ENCODE results near the gene DMTF1.
A peak's percentile ranks its signal among the peaks of the same experiment; 100 is the strongest.
"Not testable (repeated sequence)": the region's sequence is repeated elsewhere in the genome, so short reads cannot be mapped to it uniquely, and the experiment has no call there.

DMTF1 gene

GRCh38 chr7:87199700-87200450 lies 47.6 kb downstream of the DMTF1 start:
- no peak for DNase-seq (ENCODE audit: low read depth)

DNA sequence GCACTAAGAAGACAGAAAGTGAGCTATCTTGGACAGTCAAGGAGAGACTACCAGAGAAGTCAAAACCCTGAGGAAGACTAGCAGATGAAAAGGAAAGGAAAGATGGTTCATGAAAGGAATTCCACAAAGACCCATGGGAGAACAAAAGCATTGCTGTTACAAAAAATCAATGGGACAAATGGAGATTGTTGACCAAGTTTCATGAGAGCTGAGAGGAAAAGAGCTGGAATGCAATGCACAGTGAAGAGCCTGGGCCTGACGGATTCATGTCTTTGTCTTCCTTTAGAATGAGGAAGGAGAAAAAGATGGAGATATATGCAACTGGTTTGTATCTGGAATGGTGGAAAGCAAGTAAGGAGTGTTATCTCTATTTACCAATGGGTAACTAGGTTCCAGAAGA lies 50.0 kb downstream of the DMTF1 start:
- no peak for DNase-seq (ENCODE audit: low read depth)

- no peak for DNase-seq (ENCODE audit: low read depth)
Measured at GRCh38 chr7:87202705-87203104, 50.5 kb downstream of the DMTF1 start.

- DNase-seq (ENCODE audit: low read depth), result not testable (repeated sequence)
Measured at GRCh38 chr7:87203929-87204328, 51.7 kb downstream of the DMTF1 start.

DNA sequence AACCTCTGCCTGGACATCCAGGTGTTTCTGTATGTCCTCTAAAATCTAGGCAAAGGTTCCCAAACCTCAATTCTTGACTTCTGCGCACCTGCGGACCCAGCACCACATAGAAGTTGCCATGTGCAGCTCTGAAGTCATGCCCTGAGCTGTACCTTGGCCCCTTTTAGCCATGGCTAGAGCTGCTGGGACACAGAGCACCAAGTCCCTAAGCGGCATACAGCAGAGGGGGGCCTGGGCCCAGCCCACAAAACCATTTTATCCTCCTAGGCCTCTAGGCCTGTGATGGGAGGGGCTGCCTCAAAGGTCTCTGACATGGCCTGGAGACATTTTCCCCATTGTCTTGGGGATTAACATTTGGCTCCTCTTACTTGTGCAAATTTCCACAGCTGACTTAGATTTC lies 52.7 kb downstream of the DMTF1 start:
- no peak for DNase-seq (ENCODE audit: low read depth)

- not testable (repeated sequence) for DNase-seq (ENCODE audit: low read depth)
Measured at GRCh38 chr7:87205701-87206100, 53.4 kb downstream of the DMTF1 start.

DNA sequence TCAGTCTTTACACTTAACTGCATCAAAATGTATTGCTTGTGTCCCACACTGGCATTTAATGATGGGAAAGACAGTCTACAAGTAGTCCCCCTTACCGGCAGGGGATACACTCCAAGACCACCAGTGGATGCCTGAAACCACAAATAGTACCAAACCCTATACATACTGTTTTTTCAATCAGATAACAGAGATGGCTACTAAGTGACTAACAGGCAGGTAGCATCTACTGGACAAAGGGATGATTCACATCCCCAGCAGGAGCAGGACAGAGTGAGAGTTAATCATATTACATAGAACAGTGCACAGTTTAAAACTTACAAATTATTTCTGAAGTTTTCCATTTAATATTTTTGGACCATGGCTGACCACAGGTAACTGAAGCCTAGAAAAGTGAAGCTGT lies 54.1 kb downstream of the DMTF1 start:
- DNase-seq (ENCODE audit: low read depth), result no peak

GRCh38 chr7:87209295-87209924 lies 57.2 kb downstream of the DMTF1 start:
- DNase-seq (ENCODE audit: low read depth), result no peak

DNA sequence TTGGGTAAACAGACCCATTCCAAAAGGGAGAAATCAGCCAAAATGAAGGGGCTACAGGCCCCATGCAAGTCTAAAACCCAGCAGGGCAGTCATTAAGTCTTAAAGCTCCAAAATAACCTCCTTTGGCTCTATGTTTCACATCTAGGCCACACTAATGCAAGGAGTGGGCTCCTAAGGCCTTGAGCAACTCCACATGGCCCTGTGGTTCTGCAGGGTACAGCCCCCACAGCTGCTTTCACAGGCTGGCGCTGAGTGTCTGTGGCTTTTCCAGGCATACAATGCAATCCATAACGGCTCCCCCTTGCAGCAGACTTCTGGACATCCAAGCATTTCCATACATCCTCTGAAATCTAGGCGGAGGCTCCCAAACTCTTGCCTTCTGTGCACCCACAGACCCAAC lies 58.3 kb downstream of the DMTF1 start:
- DNase-seq (ENCODE audit: low read depth), result no peak

DNA sequence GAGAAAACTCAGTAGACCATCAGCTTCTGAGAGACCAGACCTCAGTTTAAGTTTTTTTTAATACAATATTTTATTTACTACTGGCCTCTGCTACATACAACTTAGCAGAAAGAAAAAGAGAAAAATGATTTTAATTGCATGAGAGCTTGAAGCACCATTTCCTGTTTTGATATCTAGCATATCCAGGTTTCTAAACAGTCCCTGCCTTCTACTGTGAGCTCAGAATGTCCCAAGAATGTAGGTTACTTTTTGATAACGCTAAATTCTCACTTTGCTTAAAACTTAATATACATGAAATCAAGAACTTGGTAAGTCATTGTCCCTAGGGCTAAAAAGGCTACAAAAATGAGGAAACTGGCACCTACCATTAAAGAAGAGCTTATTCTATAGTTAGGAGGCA lies 60.2 kb downstream of the DMTF1 start:
- no peak for DNase-seq (ENCODE audit: low read depth)

GRCh38 chr7:87213252-87213651 lies 61.0 kb downstream of the DMTF1 start:
- DNase-seq (ENCODE audit: low read depth), result no peak

DNA sequence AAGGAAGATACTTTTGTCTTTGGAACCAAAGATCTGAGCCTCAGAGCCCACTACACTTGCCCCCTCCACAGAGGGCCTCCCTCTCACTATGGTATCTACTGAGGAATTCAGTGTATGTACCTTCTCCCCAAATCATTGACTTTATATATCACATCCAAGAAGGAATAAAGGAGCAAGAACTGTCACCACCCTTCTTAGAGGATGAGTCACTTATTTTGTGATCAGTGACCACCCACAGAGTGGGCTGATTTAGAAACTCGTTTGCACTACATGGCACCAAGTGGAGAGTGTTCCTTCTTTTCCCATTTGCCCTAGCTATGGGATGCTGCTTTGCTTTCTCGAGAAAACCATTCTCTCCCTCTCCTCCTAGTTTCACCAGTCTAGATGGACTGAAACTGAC lies 61.6 kb downstream of the DMTF1 start:
- no peak for DNase-seq (ENCODE audit: low read depth)

- no peak for DNase-seq (ENCODE audit: low read depth)
Measured at GRCh38 chr7:87215046-87215445, 62.8 kb downstream of the DMTF1 start.

DNA sequence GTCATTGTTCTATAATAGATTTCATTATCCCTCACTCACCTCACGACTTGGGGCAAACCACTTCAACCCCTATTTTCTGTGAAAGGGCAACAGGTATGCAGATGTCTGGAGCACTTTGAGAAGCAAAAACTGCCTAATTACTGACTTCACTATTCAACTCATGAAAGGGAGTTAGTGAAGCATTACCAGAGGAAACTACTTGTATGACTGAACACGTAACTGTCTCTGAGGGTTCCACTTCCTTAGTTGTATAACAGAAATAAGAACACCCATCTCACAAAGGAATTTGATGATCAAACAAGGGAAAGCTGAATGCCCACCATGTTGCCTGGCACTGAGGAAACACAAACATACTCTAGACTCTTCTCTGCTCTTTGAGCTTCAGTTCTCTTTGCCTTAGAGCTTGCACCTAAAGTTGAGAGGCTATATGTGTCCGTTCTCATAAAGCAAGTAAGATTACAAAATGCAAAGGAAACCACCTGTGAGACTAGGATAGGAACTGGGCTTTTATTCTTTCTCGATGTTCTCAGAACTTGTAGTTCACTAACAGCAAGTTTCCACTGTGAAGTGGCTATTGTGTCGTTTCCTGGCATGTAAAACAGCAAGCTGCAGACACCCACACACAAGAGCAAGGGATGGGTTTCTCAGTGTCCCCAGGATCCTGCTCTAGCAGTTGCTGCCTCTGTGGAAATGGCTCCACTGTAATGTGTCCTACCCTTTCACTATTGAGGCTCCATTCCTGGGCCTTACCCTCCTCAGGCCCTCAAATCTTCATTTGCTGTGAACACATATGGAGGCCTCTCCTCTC lies 64.7 kb downstream of the DMTF1 start:
- no peak for DNase-seq (ENCODE audit: low read depth)

GRCh38 chr7:87217983-87218653 lies 65.9 kb downstream of the DMTF1 start:
- no peak for DNase-seq (ENCODE audit: low read depth)

- no peak for DNase-seq (ENCODE audit: low read depth)
Measured at GRCh38 chr7:87218796-87219544, 66.7 kb downstream of the DMTF1 start.

- no peak for DNase-seq (ENCODE audit: low read depth)
Measured at GRCh38 chr7:87219545-87220025, 67.3 kb downstream of the DMTF1 start, which contains the start of gene TMEM243. TSS of gene TMEM243 (minus strand) at chr7:87219732. CDS start at chr7:87219503, 229 bp downstream.

DNA sequence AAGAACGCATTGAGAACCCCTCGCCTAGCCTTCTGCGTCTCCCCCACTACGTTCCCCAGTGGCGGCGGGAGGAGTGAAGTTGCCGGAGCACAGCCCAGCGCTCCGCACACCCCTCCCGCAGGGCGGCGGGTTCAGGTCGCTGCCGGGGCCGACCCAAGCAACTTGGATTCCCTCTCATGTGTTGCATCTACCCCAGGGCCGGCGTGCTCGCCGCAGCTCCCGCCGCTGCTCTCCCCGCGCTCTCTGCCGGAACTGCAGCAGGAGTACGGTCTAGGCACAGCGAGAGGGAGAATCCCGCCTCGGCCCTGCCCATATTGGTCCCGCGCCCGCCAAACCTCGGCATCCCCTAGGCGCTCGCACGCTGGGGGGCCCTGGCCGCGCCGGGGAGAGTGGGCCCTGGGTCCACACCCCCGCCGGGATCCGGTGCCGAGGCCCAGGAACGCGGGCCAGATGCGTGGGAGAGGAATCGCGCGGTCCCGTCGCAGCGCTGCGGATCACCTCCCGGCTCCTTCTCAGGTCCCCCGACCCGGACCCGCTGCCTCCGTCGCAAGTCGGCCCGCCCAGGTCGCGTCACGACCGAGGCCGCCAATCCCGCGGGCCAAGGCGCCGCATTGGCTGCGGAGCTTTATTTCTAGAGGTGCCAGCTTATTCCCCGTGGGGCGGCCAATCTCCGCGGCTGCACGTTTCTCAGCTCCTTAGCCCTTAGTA lies 67.9 kb downstream of the DMTF1 start:
- peak; percentile 43 for DNase-seq (ENCODE audit: low read depth)

GRCh38 chr7:87220734-87221215 lies 68.5 kb downstream of the DMTF1 start:
- no peak for DNase-seq (ENCODE audit: low read depth)

- DNase-seq (ENCODE audit: low read depth), result no peak
Measured at GRCh38 chr7:87223666-87224065, 71.4 kb downstream of the DMTF1 start.

DNA sequence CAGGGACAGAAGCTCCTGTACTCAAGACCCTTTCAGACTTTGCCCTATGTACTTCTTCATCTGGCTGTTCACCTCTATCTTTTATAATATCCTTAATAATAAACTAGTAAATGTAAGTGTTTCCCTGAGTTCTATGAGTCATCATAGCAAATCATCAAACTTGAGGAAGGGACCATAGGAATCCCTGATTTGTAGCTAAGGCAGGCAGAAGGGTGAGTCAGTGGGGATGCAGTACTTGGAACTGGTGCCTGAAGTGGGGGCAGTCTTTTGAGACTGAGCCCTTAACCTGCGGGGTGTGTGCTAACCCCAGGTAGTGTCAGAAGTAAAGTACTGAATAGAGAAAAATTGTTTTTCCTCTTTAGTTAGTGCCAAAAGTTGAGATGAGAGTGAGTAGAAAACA lies 73.4 kb downstream of the DMTF1 start:
- DNase-seq (ENCODE audit: low read depth), result no peak
